Activated naive CD8-positive, alpha-beta T cell treated with anti-CD3 and anti-CD28 coated beads, Interleukin-2, amount 50 U/mL, for 24 hours (primary cell): ENCODE measurements around the gene SPTBN1.
"Not testable (repeated sequence)": the region's sequence is repeated elsewhere in the genome, so short reads cannot be mapped to it uniquely, and the experiment has no call there.

Source experiments
- ATAC-seq: fragments of 150-1000 bp; cut with Tn5 transposase; one replicate; pipeline ENCODE4 v1.10.0; 2021
- DNase-seq: peaks from one replicate; pipeline ENCODE4 v3.0.0; 2021
- H3K27ac Mint-ChIP-seq: one replicate; pipeline ENCODE4 v1.8.0; 2021; ENCODE audit warnings: mild to moderate bottlenecking, mixed read lengths
- H3K27me3 Mint-ChIP-seq: one replicate; pipeline ENCODE4 v1.8.0; 2021; ENCODE audit warnings: mixed read lengths
- H3K36me3 Mint-ChIP-seq: one replicate; pipeline ENCODE4 v1.8.0; 2021; ENCODE audit warnings: low read depth, mixed read lengths
- H3K4me1 Mint-ChIP-seq: one replicate; pipeline ENCODE4 v1.8.0; 2021; ENCODE audit warnings: mixed read lengths
- H3K4me3 Mint-ChIP-seq: one replicate; pipeline ENCODE4 v1.8.0; 2021; ENCODE audit warnings: mild to moderate bottlenecking, moderate library complexity, mixed read lengths
- H3K9me3 Mint-ChIP-seq: one replicate; pipeline ENCODE4 v1.8.0; 2021; ENCODE audit warnings: mixed read lengths

Gene SPTBN1

GRCh38 chr2:54471221-54471711, 15.1 kb downstream of the SPTBN1 start:
- H3K4me3 Mint-ChIP-seq, result no peak overlapping the region
- H3K27me3 Mint-ChIP-seq, result peaks cover 3% of the 10 kb centered on the region
- H3K4me1 Mint-ChIP-seq, result peaks cover 2% of the 10 kb centered on the region
- no peak for ATAC-seq
- H3K27ac Mint-ChIP-seq, result no peak overlapping the region
- H3K9me3 Mint-ChIP-seq, result no peaks in the 10 kb centered on the region
- no peaks in the 10 kb centered on the region for H3K36me3 Mint-ChIP-seq
- no peak for DNase-seq

GRCh38 chr2:54473851-54474250, 17.7 kb downstream of the SPTBN1 start:
- ATAC-seq (no peak), DNase-seq (no peak)
- Mint-ChIP-seq H3K9me3 (no peaks in the 10 kb centered on the region), H3K27me3 (no peaks in the 10 kb centered on the region), H3K4me1 (peaks cover 2% of the 10 kb centered on the region), H3K36me3 (no peaks in the 10 kb centered on the region), H3K27ac (no peak overlapping the region), H3K4me3 (no peak overlapping the region)

GRCh38 chr2:54475285-54475684, 19.2 kb downstream of the SPTBN1 start:
- peaks cover 2% of the 10 kb centered on the region for H3K4me1 Mint-ChIP-seq
- no peaks in the 10 kb centered on the region for H3K9me3 Mint-ChIP-seq
- no peaks in the 10 kb centered on the region for H3K36me3 Mint-ChIP-seq
- ATAC-seq, result no peak
- no peak overlapping the region for H3K4me3 Mint-ChIP-seq
- no peak overlapping the region for H3K27ac Mint-ChIP-seq
- no peak for DNase-seq
- no peaks in the 10 kb centered on the region for H3K27me3 Mint-ChIP-seq

GRCh38 chr2:54475919-54476318, 19.8 kb downstream of the SPTBN1 start:
- no peak for DNase-seq
- no peak for ATAC-seq
- Mint-ChIP-seq H3K4me1 (peaks cover 2% of the 10 kb centered on the region), H3K27ac (no peak overlapping the region), H3K9me3 (no peaks in the 10 kb centered on the region), H3K4me3 (no peak overlapping the region), H3K36me3 (no peaks in the 10 kb centered on the region), H3K27me3 (no peaks in the 10 kb centered on the region)

- ATAC-seq, result no peak
- H3K4me3 Mint-ChIP-seq, result no peak overlapping the region
- no peaks in the 10 kb centered on the region for H3K4me1 Mint-ChIP-seq
- H3K27ac Mint-ChIP-seq, result no peak overlapping the region
- no peak for DNase-seq
- H3K36me3 Mint-ChIP-seq, result no peaks in the 10 kb centered on the region
- H3K9me3 Mint-ChIP-seq, result no peaks in the 10 kb centered on the region
- H3K27me3 Mint-ChIP-seq, result peaks cover under 1% of the 10 kb centered on the region
These were observed 20.7 kb downstream of the SPTBN1 start for GRCh38 chr2:54476852-54477251.

GRCh38 chr2:54477896-54478295, 21.8 kb downstream of the SPTBN1 start:
- no peaks in the 10 kb centered on the region for H3K4me1 Mint-ChIP-seq
- ATAC-seq (no peak), DNase-seq (no peak)
- H3K27ac Mint-ChIP-seq, result no peak overlapping the region
- no peaks in the 10 kb centered on the region for H3K36me3 Mint-ChIP-seq
- H3K9me3 Mint-ChIP-seq, result no peaks in the 10 kb centered on the region
- H3K4me3 Mint-ChIP-seq, result no peak overlapping the region
- peaks cover 2% of the 10 kb centered on the region for H3K27me3 Mint-ChIP-seq

GRCh38 chr2:54478899-54479298, 22.8 kb downstream of the SPTBN1 start:
- no peaks in the 10 kb centered on the region for H3K4me1 Mint-ChIP-seq
- H3K27me3 Mint-ChIP-seq, result peaks cover 2% of the 10 kb centered on the region
- H3K27ac Mint-ChIP-seq, result no peak overlapping the region
- DNase-seq, result no peak
- no peaks in the 10 kb centered on the region for H3K9me3 Mint-ChIP-seq
- ATAC-seq, result no peak
- no peaks in the 10 kb centered on the region for H3K36me3 Mint-ChIP-seq
- H3K4me3 Mint-ChIP-seq, result no peak overlapping the region

- Mint-ChIP-seq H3K4me1 (no peaks in the 10 kb centered on the region), H3K27me3 (peaks cover 2% of the 10 kb centered on the region), H3K9me3 (no peaks in the 10 kb centered on the region), H3K4me3 (no peak overlapping the region), H3K36me3 (no peaks in the 10 kb centered on the region), H3K27ac (no peak overlapping the region)
- ATAC-seq (no peak), DNase-seq (no peak)
These were observed 23.3 kb downstream of the SPTBN1 start for GRCh38 chr2:54479424-54479823.

GRCh38 chr2:54480025-54480424, 23.9 kb downstream of the SPTBN1 start:
- no peak for DNase-seq
- Mint-ChIP-seq H3K4me3 (no peak overlapping the region), H3K36me3 (no peaks in the 10 kb centered on the region), H3K27me3 (peaks cover 2% of the 10 kb centered on the region), H3K9me3 (no peaks in the 10 kb centered on the region), H3K4me1 (no peaks in the 10 kb centered on the region), H3K27ac (no peak overlapping the region)
- ATAC-seq, result no peak

- H3K4me1 Mint-ChIP-seq, result no peaks in the 10 kb centered on the region
These were observed 25.6 kb downstream of the SPTBN1 start for GRCh38 chr2:54481686-54482085.

GRCh38 chr2:54482715-54483114, 26.6 kb downstream of the SPTBN1 start:
- Mint-ChIP-seq H3K9me3 (no peaks in the 10 kb centered on the region), H3K4me1 (no peaks in the 10 kb centered on the region), H3K4me3 (no peak overlapping the region), H3K27me3 (peaks cover 2% of the 10 kb centered on the region), H3K36me3 (no peaks in the 10 kb centered on the region), H3K27ac (no peak overlapping the region)
- no peak for DNase-seq
- no peak for ATAC-seq

More at GRCh38 chr2:54481686-54482085, 25.6 kb downstream of the SPTBN1 start:
- ATAC-seq (no peak), DNase-seq (no peak)
- Mint-ChIP-seq H3K36me3 (no peaks in the 10 kb centered on the region), H3K27ac (no peak overlapping the region), H3K27me3 (peaks cover 2% of the 10 kb centered on the region), H3K9me3 (no peaks in the 10 kb centered on the region), H3K4me3 (no peak overlapping the region)

GRCh38 chr2:54483426-54483825, 27.3 kb downstream of the SPTBN1 start:
- Mint-ChIP-seq H3K36me3 (no peaks in the 10 kb centered on the region), H3K4me3 (no peak overlapping the region), H3K27ac (no peak overlapping the region), H3K4me1 (no peaks in the 10 kb centered on the region), H3K9me3 (no peaks in the 10 kb centered on the region), H3K27me3 (peaks cover 2% of the 10 kb centered on the region)
- DNase-seq, result no peak
- no peak for ATAC-seq

GRCh38 chr2:54485756-54486155, 29.6 kb downstream of the SPTBN1 start:
- not testable (repeated sequence) for DNase-seq, H3K36me3 Mint-ChIP-seq, H3K4me1 Mint-ChIP-seq, H3K9me3 Mint-ChIP-seq, ATAC-seq, H3K4me3 Mint-ChIP-seq, H3K27me3 Mint-ChIP-seq, H3K27ac Mint-ChIP-seq

GRCh38 chr2:54486766-54487165, 30.6 kb downstream of the SPTBN1 start:
- no peaks in the 10 kb centered on the region for H3K4me1 Mint-ChIP-seq
- no peak overlapping the region for H3K4me3 Mint-ChIP-seq
- H3K27ac Mint-ChIP-seq, result no peak overlapping the region
- DNase-seq, result no peak
- peaks cover 2% of the 10 kb centered on the region for H3K27me3 Mint-ChIP-seq
- ATAC-seq, result no peak
- H3K36me3 Mint-ChIP-seq, result no peaks in the 10 kb centered on the region
- H3K9me3 Mint-ChIP-seq, result no peaks in the 10 kb centered on the region

GRCh38 chr2:54490863-54491262, 34.7 kb downstream of the SPTBN1 start:
- Mint-ChIP-seq H3K36me3 (no peaks in the 10 kb centered on the region), H3K9me3 (no peaks in the 10 kb centered on the region), H3K27me3 (peaks cover 3% of the 10 kb centered on the region), H3K4me3 (no peak overlapping the region), H3K27ac (no peak overlapping the region), H3K4me1 (no peaks in the 10 kb centered on the region)
- no peak for ATAC-seq
- no peak for DNase-seq

- H3K36me3 Mint-ChIP-seq, result no peaks in the 10 kb centered on the region
- H3K27me3 Mint-ChIP-seq, result peaks cover 3% of the 10 kb centered on the region
- peaks cover 1% of the 10 kb centered on the region for H3K4me1 Mint-ChIP-seq
- no peaks in the 10 kb centered on the region for H3K9me3 Mint-ChIP-seq
- no peak overlapping the region for H3K4me3 Mint-ChIP-seq
- ATAC-seq (no peak), DNase-seq (no peak)
- H3K27ac Mint-ChIP-seq, result no peak overlapping the region
These were observed 36.2 kb downstream of the SPTBN1 start for GRCh38 chr2:54492335-54492734.
